ENCODE results near the gene ALG9.

The ALG9 gene

DNA sequence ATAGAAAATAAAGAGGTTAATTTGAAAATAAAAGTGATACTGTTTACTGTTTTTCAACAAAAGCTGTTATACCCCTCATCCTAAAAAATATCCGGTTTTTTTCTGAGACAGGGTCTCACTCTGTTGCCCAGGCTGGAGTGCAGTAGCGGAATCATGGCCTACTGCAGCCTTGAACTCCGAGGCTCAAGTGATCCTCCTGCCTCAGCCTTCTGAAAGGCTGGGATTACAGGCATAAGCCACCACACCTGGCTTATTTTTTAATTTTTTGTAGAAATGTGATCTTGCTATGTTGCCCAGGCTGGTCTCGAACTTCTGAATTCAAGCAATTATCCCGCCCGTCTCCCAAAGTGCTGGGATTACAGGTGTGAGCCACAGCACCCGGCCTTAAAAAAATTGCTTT lies 35.7 kb downstream of the ALG9 start:
- DNase-seq (ENCODE audit: low read depth in 2 of 2): no peak

DNA sequence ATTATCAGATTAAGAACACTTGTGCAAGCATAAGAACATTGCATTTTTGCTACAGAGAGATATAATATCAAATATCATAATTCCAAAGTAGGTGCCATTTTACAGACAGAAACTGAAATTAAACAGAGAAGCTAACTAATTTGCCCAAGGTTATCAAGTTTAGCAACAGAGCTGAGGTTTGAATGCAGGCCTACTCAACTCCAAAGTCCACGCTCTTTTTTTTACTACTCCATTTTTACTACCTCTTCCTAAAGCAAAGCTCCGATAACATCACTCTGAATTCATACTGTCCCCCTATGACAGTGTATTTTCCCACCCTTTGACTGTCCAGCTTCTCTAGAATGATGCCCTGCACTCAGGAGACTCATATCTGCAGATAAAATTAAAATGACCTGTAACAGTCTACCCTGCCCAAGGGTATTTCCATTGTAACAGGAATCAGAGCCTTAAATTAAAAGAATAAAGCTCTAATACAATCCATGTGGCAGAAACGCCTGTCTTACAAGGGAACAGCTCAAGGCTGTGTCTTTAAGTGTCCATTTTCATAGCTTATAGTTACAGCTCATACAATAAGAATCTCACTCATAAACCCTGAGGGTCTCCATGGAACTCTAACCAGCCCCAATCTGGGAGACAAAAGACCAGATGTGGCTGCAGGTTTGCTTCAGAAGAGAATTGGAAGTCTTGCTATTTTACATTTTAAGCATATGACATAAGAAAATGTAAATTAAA lies 36.8 kb downstream of the ALG9 start:
- no peak for DNase-seq (ENCODE audit: low read depth in 2 of 2)

DNA sequence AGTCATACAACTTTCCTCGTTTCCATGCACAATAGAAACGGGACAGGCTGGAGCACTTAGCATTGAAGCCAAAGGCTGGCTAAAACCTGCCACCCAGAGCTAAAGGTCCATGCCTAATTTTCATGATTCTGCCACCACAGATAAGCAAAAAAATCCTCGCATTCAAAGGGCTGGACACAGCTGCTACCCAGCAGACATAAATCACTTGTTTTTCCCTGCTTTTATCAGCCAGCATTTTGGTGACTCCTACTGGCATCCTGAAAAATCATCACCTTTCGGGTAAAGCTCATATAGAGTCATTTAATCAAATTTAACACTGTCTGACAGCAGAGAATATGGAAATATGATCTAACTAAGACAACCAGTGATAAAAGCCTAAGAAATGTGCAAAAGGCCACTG lies 37.9 kb downstream of the ALG9 start:
- no peak for DNase-seq (ENCODE audit: low read depth in 2 of 2)

DNA sequence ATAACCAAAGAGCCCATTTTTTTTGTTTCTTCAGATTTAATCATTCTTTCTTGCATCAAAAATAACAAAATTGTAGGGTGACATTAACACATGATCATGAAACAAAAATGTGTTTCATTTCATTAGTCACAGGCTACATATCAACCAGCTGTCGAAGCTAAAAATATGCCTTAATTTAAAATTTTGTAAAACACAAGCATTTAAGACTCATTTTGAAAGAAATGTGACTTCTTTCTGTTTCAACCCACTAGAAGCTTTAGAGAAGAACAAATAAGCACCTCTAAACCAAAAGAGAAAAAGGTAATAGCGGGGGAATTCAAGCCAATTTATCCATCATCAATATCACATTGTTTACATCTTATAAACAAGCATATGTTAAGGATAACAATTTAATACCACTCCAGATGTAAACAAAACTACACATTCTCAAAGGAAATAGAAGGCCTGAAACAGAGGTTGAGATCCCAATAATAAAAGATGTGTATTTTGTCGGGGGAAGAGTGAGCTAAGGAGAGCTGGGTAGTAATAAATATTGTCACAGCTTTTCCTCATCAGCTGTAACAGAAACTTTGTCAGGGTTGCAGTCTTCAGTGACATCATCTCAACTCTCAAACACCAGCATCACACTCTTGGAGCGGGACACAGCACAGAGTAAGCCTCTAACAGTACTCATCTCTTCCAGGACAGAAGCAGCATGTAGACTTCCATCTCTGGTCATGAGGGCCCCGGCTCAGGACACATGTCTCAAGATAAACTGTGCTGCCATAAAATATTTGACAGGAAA lies 42.0 kb downstream of the ALG9 start:
- no peak for DNase-seq (ENCODE audit: low read depth in 2 of 2)

DNA sequence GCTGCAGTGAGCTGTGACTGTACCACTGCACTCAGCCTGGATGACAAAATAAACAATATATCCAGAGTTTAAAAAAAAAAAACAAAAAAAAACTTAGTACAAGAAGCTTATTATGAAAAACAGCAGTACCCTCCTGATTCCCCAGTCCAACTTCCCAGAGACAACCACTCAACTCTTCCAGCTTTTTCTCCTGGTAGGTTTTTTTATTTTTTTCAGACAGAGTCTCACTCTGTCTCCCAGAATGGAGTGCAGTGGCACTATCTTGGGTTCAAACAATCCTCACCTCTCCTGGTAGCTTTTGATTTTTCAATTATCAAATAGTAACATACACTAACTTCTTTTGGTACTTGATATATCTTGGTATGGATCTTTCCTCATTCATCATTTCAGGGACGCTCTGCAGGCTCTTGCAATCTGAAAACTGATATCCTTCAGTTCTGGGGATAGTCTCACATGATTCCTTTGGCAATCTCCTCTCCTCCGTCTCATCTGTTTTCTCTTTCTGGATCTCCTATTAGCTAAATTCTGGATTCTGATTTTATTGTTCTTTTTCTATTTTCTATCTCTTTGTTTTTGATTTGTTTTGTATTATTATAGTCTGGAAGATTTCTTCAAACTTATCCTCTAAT lies 44.9 kb downstream of the ALG9 start:
- DNase-seq (ENCODE audit: low read depth in 2 of 2): no peak

DNA sequence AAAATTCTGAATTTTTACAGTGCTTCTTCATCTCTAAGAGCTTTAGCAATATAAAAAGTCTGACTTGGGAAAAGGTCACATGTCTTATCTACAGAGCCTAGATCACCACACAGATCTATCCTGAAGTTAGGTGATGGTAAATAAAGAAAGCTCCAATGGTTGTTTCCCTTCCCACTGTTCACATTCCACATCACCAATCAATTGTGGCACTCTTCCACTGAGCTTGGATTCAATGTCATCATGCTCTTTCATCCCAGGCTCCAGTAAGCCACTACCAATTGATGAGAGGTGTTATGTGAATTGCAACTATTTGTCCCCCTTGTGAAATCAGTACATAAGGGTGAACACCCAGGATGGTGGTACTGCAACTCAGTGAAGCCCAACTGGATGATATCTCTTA lies 47.8 kb downstream of the ALG9 start:
- DNase-seq (ENCODE audit: low read depth in 2 of 2): no peak

DNA sequence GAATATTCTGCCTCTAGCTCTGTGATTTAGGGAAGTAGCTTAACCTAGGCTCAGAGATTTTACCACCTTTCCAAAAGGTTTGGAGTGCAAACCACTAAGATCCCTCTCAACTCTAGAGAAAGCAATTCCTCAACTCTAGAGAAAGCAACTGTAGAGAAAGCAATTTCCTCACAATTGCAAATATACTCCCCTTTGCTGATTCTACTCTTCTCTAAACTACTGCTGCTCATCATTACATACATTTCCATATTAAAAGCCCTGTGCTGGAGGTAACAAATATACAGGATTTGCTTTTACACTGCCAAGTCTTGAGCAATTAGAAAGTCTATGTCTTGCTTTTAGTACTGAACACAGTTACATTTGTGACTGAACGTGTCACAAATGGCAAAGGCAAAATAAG lies 48.2 kb downstream of the ALG9 start:
- no peak for DNase-seq (ENCODE audit: low read depth in 2 of 2)

DNA sequence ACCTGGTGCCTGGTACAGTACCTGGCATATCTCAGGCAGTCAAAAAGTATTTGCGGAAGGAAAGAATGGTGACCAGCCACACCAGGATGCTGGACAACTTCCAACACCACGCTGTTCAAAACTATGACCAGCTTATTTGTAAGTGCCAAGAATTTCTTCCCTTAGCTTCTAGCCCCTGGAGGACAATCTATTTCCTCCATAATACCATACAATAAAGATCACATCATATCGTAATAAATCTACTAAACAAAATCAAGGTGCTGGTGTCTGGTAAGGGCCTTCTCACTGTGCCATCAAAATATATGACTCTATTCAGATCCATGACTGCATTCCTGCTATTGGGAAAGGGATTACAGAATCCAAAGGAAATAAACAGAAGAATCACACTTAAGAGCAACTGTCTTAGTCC lies 51.5 kb downstream of the ALG9 start:
- DNase-seq (ENCODE audit: low read depth in 2 of 2): no peak

DNA sequence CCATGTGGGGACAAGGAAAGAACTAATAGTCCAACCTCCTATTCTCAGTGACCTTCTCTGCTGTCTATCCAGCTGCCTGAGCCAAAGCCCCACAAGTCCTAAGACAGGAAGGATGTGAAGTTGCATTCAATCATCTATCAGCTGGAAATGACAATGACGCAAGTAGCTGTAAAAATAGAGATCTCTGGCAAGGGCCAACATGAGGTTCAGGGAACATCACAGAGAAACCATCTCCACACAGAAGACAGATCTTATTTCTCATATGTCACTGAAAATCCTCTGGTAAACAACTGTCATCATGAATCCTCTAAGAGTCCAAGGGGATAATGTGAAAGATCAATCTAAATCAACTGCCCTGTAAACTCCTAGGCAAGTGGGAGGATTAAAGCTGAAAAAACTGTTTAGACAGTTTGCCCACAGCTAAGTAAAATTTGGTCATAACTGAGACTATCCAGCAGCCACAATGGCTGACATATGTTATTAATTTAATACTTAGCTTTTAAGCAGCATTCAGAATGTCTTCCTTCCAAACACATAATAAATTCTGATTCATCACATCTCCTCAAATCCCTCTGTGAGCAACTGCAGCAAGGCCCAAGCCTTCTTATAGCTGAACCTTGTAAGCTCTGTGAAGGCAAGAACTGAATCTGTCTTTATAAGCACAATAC lies 52.1 kb downstream of the ALG9 start:
- DNase-seq (ENCODE audit: low read depth in 2 of 2): no peak

DNA sequence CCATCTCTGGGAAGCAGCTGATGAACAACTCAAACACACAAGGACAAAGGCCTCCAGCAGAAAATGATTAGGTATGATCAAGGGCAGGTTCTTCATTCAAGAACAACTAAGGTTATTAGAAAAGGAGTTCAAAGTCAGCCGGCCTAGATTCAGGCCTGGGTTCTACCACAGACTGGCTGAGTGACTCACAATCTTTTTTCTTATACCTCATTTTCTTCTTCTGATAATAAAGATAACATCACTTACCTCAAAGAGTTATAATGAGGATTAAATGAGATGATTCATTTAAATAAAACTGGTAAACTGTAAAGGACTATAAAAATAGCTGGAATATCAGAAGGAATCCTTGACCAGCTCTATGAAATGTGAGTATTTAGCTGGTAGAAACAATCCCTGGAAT lies 55.9 kb downstream of the ALG9 start:
- DNase-seq (ENCODE audit: low read depth in 2 of 2): no peak

DNA sequence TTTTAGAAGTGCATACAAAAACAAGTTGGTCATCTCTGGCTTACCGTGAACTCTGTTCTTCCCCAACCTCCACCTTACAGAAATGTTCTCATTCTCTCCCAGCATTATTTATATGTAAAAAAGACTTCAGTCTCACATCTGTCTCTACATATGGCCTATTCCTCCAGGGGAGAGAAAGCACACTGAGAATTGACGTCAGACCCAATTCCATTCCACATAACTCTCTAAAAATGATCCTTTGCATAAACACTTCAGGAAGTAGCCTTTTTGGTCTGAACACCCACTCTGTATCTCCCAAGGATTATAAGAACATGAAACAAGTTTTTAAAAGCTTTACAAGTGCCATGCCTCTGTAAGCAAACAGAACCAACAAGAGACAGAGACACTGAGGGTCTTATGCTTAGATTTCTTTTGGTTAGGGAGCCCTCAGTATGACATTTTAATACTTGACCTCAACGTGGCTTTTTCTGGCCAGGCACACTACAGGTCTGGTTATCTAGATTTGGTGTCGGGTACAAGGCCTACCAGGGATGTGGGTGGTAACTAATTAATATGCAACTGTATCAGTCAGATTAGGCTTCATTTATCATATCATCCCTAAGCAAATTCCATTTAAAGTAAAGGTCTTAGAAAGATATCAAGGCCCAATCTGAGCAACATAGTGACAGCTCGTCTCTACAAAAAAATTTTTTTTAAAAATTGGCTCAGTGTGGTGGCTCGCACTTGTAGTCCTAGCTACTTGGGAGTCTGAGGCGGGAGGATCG lies 56.6 kb downstream of the ALG9 start:
- DNase-seq (ENCODE audit: low read depth in 2 of 2): no peak

DNA sequence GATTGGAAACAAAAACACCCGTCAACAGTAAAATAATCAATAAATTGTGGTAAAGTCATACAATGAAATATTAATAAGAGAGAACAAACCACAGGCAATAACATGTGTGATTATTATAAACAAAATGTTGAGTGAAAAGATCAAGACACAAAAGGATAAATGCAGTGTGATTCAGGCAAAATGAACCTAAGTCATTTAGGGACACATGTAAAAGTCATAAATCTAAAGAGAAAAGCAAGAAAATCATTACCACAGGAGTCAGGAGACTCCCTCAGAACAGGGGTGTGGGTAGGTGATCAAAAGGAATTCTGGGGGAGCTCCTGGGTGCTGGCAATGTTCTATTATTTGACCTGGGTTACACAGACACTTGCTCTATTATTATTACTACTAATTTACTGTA lies 57.3 kb downstream of the ALG9 start:
- DNase-seq (ENCODE audit: low read depth in 2 of 2): no peak

DNA sequence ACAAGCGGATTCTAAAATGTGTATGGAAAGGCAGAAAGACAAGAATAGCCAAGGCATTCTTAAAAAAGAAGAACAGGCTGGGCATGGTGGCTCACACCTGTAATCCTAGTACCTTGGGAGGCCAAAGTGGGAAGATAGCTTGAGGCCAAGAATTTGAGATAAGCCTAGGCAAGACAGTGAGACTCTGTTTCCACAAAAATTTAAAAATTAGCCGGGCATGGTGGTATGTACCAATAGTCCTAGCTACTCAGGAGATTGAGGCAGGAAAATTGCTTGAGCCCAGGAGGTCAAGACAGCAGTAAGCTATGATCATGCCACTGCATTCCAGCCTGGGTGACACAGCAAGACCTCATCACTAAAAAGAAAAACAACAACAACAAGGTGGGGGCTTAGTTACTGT lies 59.2 kb downstream of the ALG9 start:
- DNase-seq (ENCODE audit: low read depth in 2 of 2): no peak

DNA sequence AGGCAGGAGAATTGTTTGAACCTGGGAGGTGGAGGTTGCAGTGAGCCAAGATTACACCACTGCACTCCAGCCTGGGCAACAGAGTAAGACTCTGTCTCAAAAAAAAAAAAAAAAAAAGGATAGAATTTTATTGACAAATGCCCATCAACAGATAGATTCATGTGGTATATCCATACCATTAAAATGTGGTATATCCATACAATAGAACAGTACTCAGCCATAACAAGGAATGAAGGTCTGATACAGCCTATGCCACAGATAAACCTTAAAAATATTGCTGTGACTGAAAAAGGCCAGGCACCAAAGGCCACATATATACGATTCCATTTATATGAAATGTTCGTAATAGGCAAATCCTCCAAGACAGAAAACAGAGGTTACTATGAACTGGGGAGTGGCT lies 59.9 kb downstream of the ALG9 start:
- DNase-seq (ENCODE audit: low read depth in 2 of 2): no peak

DNA sequence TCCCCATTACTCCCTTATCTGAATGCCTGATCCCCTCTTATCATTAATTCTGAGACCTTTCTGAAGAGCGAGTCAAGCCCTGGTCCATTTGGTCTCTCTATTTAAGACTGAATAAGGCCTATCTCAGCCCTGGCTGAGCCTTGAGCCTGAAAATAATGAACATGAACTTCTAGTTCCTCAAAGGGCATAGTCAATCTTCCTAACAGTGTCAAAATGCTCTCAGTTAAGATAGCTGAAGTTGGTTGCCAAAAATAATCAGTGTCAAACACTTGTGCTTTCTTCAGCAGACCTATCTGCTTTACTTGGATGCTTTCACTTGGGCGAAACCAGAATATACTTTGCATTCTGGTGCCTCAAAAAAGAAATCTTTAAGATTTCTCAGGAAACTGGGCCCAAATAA lies 62.5 kb downstream of the ALG9 start:
- no peak for DNase-seq (ENCODE audit: low read depth in 2 of 2)

DNA sequence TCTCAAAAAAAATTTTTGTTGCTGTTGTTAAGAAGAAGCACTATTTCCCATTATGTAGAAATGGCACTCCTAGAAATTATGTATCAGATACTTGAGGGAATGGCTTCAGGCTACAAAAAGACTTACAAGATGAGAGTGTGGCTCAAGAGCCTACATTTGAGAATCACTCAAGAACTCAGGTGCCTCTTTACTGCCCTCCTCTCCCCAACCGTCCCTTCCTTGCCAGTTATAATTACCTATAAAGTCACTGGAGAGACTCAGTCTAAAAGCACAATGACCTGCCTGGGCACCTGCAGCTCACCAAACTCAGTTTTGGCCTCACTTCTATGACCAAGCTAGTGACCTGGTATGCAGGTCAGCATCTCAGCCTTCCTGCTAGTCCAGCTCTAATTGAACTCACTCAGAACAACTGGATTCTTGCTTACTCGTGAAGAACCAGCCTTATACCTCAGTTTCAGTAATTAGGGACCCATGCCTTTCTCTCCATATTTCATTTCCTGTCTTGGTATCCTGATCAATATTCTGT lies 63.3 kb downstream of the ALG9 start:
- no peak for DNase-seq (ENCODE audit: low read depth in 2 of 2)

DNA sequence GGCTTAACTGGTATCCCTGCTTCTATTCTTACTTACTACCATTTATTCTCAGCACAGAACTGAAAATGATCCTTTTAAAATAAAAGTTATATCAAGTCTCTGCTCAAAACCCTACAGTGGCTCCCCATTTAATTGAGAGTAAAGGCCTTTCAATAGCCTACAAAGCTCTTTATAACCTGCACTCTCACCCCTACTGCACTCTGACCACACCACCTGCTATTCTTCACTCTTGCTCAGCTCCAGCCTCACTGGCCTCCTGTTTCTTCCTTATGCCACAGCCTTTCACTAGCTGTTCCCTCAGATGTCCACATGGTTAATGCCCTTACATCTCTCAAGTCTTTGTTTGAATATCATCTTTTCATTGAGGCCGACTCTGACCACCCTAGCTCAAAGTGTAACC lies 64.3 kb downstream of the ALG9 start:
- no peak for DNase-seq (ENCODE audit: low read depth in 2 of 2)

DNA sequence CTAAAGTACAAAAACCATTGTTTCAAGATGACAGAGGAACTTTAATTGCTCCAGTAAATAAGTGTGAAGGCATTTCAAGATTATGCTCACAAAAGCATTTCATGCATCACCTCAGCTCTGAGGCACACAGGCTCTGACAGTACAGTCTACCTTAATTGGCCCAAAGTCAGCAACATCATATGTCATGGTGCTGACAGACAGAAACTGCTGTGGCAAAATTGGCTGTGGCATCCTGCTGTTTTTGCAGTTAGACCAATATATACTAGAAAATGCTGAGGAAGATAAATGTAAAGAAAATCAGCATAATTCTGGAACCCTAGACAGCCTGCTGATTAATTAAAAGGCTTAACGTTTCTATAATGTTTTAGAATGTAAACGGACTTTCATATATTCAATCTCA lies 70.2 kb downstream of the ALG9 start:
- DNase-seq (ENCODE audit: low read depth in 2 of 2): no peak

DNA sequence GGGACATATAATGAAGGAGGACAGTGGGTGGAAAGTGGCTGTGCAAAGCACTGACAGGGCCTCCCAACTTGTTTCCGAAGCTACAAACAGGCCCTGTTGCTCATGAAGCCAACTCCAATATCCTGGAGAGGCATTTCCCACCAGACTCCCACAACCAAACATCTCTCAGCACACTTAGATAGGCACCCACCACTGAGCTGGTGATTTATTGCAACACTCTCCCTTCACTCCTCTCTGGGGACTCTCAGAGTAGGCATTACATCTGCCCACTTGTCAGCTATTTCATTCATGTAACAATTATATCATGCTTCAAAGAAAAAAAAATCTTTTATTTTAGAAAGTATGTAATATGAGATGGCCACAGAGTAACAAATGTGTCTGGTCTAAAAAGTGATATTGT lies 73.1 kb downstream of the ALG9 start:
- DNase-seq (ENCODE audit: low read depth in 2 of 2): no peak

DNA sequence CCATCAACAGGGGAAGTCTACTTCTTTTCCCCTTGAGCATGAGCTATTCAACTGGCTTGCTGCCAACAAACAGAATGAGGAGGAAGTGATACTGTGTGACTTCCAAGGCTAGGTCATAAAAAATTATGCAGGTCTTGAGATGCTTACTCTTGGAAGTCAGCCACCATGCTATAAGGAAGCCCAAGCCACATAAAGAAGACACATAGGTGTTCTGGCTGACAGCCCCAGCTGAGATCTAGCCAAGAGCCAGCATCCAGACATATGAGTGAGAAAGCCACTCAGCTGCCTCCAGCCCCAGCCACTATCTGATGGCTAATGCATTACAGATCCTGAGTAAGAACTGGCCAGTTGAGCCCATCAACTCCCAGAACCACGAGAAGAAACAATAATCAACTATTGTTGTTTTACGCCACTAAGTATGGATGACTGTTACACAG lies 74.2 kb downstream of the ALG9 start:
- no peak for DNase-seq (ENCODE audit: low read depth in 2 of 2)

DNA sequence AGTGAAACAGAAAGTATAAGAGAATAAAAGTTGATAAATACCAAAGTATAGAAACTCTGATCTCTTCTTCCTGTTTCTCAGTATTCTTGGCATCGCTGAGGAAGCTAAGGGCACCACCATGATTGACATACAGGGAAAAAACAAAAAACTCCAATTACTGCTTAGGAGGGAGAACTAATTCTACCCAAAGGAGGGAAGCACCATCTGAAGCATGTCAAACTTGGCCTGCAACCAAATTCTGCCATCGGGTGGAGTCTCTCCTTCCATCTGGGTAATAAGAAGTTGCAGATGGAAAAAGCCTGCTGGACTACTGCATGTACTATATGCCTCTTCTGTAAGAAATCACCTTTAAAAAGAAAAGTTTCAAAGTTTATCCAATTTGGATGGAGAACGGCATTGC lies 74.7 kb downstream of the ALG9 start:
- no peak for DNase-seq (ENCODE audit: low read depth in 2 of 2)
